ENCODE data around the gene MUSK. TPM values are rescaled to one million over a fixed set of nuclear protein-coding genes. Genes with fewer than 3 reads are reported as not detected.

MUSK gene
- total RNA-seq: 10 to 100 TPM in 1 of 2 donors, 1 to 10 TPM in 1; 6.9 to 11.6 TPM
- polyA plus RNA-seq (ENCODE audit: insufficient read depth, low read depth, low replicate concordance): 2.8 TPM
- long read RNA-seq, donor 1: 0 reads
- long read RNA-seq, donor 2: 0 reads

- no peaks in the 10 kb centered on the region for H3K4me1 ChIP-seq
- no peaks in the 10 kb centered on the region for H3K9me3 ChIP-seq
- H3K27me3 ChIP-seq: no peaks in the 10 kb centered on the region
- no peaks in the 10 kb centered on the region for H3K36me3 ChIP-seq (ENCODE audit: low read depth, missing control alignments)
- TF ChIP-seq CTCF (IDR thresholded peaks at IDR 0.05) (no peak), POLR2A (IDR thresholded peaks at IDR 0.05) (no peak)
- 50 to 55% methylated on average over 8 of the region's 8 CpGs for WGBS, 2 donors
- intact Hi-C loops (cut with DNase I; ENCODE audit: low total_unique reads): no loop called here
- peak within 1 kb of the TSS in 1 of 2 donors; percentile 1 for H3K4me3 ChIP-seq
- no peak for DNase-seq
- peak within 1 kb of the TSS in 1 of 2 donors; percentile 54 for H3K27ac ChIP-seq
These were observed at the start of gene MUSK for GRCh38 chr9:110668570-110669167. Gene MUSK, plus strand, starts transcription at chr9:110668791. Its CDS starts 114 bp downstream, at chr9:110668905.

DNA sequence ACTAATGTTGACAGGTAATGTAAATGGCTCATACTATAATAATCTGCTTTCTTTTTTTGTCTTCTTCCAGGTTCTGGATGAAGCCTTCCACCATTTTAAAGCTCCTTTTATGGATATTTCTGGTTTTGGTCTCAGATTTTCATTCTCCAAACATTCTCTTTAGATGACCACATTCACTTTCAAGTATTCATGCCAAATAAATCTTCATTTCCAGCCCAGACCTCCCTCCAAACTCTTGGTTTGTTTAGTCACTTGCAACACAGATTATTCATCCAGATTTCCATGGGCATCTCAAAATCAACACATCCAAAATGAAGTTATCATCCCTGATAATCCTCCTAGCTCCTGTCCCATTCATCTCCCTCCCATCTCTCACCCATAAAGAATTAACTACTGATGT, 48.8 kb upstream of the MUSK start:
- H3K4me3 ChIP-seq: no peak overlapping the region
- H3K36me3 ChIP-seq (ENCODE audit: low read depth, missing control alignments): no peaks in the 10 kb centered on the region
- TF ChIP-seq CTCF (IDR thresholded peaks at IDR 0.05) (no peak), POLR2A (IDR thresholded peaks at IDR 0.05) (no peak)
- H3K27ac ChIP-seq: no peak overlapping the region
- H3K9me3 ChIP-seq: no peaks in the 10 kb centered on the region
- H3K4me1 ChIP-seq: no peaks in the 10 kb centered on the region
- intact Hi-C loops (cut with DNase I; ENCODE audit: low total_unique reads): no loop called here
- H3K27me3 ChIP-seq: no peaks in the 10 kb centered on the region
- no peak for DNase-seq

DNA sequence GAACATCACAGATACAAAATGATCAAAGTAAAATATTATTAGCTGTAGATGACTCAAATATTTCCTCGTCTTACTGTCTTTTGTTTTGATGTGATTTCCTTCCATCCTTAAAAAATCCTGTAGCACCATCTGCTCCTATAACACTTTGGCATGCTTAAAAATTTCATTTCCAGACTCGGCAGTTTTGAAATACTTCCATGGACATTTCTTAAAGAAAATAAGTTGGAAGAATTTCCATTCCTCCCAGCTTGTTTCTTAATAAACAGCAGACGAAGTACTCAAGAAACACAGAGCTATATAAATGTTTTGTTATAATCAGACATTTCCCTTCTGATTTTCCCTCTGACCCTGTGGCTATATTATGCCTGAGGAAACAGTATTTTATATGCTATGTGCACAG, 47.9 kb upstream of the MUSK start:
- Histone ChIP-seq H3K4me1 (no peaks in the 10 kb centered on the region), H3K36me3 (ENCODE audit: low read depth, missing control alignments) (no peaks in the 10 kb centered on the region), H3K27ac (no peak overlapping the region), H3K27me3 (no peaks in the 10 kb centered on the region), H3K9me3 (no peaks in the 10 kb centered on the region), H3K4me3 (no peak overlapping the region)
- WGBS, 2 donors: 58 to 61% methylated on average over 3 of the region's 3 CpGs
- TF ChIP-seq POLR2A (IDR thresholded peaks at IDR 0.05) (no peak), CTCF (IDR thresholded peaks at IDR 0.05) (no peak)
- DNase-seq: no peak
- intact Hi-C loops (cut with DNase I; ENCODE audit: low total_unique reads): no loop called here

GRCh38 chr9:110622368-110622767, 46.2 kb upstream of the MUSK start:
- Histone ChIP-seq H3K27me3 (no peaks in the 10 kb centered on the region), H3K36me3 (ENCODE audit: low read depth, missing control alignments) (no peaks in the 10 kb centered on the region), H3K9me3 (no peaks in the 10 kb centered on the region), H3K4me1 (no peaks in the 10 kb centered on the region), H3K4me3 (no peak overlapping the region), H3K27ac (no peak overlapping the region)
- intact Hi-C loops (cut with DNase I; ENCODE audit: low total_unique reads): no loop called here
- TF ChIP-seq POLR2A (IDR thresholded peaks at IDR 0.05) (no peak), CTCF (IDR thresholded peaks at IDR 0.05) (no peak)
- 79 to 95% methylated on average over 2 of the region's 2 CpGs for WGBS, 2 donors
- DNase-seq: no peak

DNA sequence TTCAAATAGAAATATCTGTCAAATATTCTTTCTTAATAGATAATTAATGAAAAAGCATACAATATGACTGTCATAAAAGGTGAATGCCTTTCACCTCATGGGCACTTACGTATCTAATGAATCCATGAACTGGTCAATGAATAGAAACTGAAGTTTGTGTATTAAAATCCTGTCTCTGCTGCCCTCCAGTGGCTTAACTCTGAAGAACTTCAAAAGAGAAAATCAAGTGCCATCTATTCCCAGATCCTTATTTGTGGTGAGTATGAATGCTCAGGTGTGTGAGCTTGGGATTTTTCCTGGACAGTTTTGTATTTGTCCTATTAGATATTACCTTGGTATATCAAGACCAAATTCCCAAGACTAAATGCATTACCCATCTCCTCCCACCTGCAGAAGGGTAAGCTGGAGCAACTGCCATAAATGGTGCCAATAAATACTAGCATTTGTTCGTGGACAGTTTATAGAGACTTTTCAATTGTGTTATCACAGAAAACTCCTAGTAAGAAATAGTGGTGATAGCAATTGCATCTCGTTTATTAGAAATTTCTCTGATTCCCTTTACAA, 45.0 kb upstream of the MUSK start:
- Histone ChIP-seq H3K27me3 (no peaks in the 10 kb centered on the region), H3K4me3 (no peak overlapping the region), H3K27ac (no peak overlapping the region), H3K4me1 (no peaks in the 10 kb centered on the region), H3K9me3 (no peaks in the 10 kb centered on the region), H3K36me3 (ENCODE audit: low read depth, missing control alignments) (no peaks in the 10 kb centered on the region)
- WGBS, 2 donors: 35 to 36% methylated on average over 3 of the region's 3 CpGs
- TF ChIP-seq CTCF (IDR thresholded peaks at IDR 0.05) (peak; percentile 56 to 69 (median 61)), POLR2A (IDR thresholded peaks at IDR 0.05) (no peak)
- DNase-seq: peak; percentile 60
- intact Hi-C loops (cut with DNase I; ENCODE audit: low total_unique reads): no loop called here

Measured in testis (tissue), 5 donors.